Nucleus accumbens (tissue), 56 donors: ENCODE results near the gene COL27A1.

Source experiments
- DNase-seq, 56 donors: peaks; one replicate each; lab custom pipeline; 2025; lab: John Stamatoyannopoulos, UW

COL27A1 gene

DNA sequence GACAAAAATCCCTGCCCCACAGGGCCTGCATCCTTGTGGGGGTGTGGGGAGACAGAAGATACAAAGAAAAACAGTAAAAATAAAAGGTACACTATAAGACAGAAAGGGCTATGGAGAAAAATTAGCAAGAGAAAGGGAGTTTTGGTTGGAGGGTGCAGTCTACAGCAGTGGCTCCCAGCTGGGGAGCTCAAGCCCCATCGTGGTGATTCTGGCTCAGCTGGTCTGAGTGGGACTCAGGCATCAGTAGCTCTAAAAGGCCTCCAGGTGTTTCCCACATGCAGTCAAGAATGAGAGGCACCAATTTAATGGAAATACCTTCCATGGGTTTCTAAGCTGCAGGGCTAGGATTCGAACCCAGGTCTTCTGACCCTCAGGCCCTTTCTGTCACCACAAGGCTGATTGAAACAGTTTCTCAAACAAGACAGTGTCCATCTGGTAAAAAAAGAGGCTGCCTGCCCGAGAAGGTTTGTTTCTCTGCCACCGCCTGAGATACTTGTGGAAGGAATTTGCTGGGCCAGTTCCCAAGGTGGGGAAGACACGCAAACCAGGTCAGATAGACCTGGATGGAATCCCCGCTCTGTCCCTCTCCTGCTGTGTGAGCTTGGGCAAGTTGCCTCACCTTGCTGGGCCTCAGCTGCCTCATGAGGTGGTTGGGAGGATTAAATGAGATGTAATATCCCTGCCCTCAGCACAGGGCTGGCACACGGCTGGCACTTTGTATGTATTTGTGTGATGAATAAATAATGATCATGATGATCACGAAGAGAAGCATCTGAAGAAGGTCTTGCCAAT is 43.1 kb downstream of the COL27A1 start:
- no peak for DNase-seq

DNA sequence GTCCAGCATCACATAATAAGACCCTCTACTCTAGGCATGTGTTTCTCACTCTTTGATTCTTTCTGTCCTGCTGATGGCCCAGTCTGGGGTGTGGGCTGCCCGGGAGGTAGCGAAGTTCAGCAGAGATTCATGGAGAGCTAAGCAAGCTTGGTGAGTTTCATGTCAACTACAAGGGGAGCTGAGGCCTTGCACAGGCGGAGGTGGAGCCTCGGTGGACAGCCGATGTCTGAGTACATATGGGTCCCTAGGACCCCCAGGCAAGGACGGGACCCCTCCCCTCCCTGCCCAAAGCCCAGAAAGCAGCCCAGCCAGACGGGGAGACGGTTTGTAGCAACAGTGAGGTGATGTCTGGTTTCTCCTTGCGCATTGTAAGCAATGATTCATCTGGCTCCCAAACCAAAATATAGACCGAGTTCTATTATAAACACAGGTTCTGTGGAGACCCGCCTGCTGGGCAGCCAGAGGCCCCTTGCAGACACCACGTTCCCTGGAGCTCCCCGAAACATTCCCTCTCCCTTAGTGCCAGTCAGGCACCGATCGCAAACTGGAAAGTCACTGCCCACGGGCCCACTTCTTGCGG is 45.5 kb downstream of the COL27A1 start:
- DNase-seq, result no peak

- no peak for DNase-seq
Observed at GRCh38 chr9:114202396-114202795, 47.1 kb downstream of the COL27A1 start.

GRCh38 chr9:114202849-114203248 is 47.5 kb downstream of the COL27A1 start:
- no peak for DNase-seq

DNA sequence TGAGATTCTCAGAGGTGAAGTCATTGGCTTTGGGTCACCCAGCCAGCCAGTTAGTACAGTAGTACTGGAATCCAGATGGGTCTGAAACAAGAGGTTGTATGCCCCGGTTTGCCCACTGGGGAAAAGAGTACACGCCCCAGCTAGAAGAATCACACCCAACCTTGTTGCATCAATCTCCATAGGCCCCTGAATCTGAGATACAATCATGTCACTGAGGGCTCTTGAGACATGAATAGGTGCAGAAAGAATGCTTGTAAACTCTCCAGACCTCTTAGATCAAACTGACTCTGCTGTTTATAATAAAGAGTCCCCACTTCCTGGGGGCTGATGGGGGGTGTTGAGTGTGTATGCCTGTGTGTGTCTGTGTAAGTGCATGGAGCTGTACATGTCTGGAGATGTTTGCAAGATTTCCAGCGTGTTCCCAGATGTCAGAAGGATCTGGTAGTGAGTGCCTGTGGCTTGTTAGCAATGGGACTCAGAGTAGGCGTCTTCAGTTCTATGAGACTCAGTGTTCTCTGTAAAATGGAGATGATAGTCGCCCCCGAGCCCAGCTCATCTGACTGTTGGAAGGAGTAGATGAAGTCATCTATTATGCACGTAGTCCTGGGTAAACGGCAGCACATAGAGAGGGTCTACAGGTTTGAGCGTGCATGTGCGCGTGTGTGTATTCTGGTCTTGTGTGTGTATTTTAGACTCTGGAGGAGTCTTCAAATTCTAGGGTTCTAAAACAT is 48.2 kb downstream of the COL27A1 start:
- peak in 23 of 56 donors; percentile 4 to 71 (median 30) for DNase-seq

DNA sequence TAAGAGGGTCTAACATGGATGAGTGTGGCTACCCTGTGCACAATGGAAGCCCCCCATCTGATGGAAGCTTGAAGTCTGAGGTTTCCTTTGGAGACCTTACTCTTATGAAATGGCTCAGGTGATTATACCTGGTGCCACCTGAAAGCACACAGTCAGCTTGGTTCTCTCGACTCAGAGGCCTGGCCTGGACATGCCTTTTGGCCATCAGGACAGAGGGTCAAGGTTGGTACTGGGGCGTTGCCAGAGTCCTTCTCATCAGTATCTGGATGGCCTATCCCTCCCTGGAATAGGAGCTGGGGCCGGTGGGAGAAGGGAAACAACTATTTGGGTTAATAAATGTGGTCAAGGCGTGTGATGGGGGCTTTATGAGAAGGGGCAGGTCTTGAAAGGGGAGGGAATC is 48.9 kb downstream of the COL27A1 start:
- DNase-seq, result no peak

- DNase-seq, result peak in 52 of 56 donors; percentile 4 to 82 (median 48)
Observed at GRCh38 chr9:114205171-114206015, 50.1 kb downstream of the COL27A1 start.

GRCh38 chr9:114206221-114206789 is 51.0 kb downstream of the COL27A1 start:
- peak in 1 of 56 donors; percentile 10 for DNase-seq

GRCh38 chr9:114207034-114207810 is 51.9 kb downstream of the COL27A1 start:
- peak in 5 of 56 donors; percentile 11 to 25 (median 14) for DNase-seq

DNA sequence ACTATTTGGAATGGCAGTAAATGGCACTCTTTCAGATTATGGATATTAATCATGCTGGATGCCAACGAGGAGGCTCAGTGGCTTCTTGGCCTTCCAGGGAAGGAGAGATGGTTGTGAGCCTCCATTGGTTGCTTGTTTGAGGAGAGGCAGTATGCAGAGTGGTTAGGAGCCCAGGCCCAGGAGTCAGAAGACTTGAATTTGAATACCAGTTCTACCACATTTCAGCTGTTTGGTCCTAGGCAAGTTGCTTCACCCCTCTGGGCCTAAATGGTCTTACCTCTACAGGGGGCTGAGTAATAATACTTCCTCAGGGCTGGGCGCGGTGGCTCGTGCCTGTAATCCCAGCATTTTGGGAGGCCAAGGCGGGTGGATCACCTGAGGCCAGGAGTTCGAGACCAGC is 52.5 kb downstream of the COL27A1 start:
- no peak for DNase-seq

DNA sequence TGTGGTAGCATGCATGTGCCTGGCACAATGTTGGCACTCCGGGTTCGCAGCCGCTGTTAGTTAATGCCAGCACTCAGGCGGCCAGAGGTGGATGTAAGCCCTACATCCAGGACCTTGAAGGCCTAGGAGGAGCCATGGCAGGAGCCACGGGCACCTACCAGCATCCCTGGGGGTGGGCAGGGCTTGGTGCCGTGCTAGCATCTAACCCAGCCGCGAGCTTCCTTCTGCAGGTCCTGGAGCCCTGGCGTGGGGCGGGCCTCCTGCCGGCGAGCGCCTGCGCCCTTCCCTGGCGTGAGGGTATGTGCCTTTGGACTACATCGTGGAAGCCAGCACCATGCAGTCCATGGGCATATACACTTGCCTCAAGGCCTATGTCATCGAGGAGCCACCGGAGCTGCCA is 53.8 kb downstream of the COL27A1 start:
- no peak for DNase-seq

- DNase-seq, result no peak
Observed at GRCh38 chr9:114210136-114210535, 54.8 kb downstream of the COL27A1 start.

DNA sequence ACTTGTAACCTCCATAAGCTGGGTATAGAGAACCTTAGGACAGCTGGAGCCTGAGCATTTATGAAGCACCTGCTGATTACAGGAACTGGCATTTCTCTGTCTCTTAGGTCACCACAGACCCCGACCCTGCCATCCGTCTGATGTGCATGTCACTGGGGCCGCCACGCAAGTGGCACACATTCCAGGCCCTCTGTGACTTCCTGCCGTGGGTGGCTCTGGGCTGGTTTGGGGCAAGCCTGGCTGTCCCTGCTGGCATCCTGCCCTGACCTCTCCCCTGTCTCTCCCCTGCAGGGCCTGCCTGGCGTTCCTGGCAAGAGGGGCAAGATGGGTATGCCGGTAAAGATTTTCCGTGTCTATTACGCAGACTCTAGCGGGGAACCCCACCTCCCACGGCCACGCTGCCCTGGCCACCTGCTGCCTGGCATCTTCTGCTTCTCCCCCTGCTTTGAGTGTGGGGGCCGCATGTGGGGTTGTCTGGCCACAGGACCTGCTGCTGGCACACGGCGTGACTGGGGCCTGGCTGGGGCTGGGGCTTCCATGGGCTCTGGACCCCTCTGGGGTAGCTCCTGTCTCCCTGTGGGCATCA is 55.4 kb downstream of the COL27A1 start:
- no peak for DNase-seq

- no peak for DNase-seq
Observed at GRCh38 chr9:114212826-114213225, 57.5 kb downstream of the COL27A1 start.

DNA sequence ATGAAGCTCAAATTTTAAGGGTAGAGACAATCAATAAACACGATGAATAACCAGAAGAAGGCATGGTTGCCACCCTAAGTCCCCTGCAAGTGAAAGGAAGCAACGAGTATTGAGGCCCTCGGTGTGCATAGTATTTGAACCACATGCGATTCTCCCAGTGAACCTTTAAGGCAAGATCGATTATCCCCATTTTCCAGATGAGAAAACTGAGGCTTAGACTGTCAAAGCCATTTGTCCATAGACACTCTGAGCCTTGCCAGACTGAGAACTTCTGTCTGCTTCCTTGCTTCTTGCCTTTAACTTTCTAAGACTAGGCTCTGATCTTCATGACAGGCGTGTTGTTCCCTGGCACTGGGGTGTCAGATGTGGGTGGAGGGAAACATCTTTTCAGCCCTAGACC is 58.2 kb downstream of the COL27A1 start:
- DNase-seq, result no peak

GRCh38 chr9:114214181-114214580 is 58.8 kb downstream of the COL27A1 start:
- DNase-seq, result no peak

DNA sequence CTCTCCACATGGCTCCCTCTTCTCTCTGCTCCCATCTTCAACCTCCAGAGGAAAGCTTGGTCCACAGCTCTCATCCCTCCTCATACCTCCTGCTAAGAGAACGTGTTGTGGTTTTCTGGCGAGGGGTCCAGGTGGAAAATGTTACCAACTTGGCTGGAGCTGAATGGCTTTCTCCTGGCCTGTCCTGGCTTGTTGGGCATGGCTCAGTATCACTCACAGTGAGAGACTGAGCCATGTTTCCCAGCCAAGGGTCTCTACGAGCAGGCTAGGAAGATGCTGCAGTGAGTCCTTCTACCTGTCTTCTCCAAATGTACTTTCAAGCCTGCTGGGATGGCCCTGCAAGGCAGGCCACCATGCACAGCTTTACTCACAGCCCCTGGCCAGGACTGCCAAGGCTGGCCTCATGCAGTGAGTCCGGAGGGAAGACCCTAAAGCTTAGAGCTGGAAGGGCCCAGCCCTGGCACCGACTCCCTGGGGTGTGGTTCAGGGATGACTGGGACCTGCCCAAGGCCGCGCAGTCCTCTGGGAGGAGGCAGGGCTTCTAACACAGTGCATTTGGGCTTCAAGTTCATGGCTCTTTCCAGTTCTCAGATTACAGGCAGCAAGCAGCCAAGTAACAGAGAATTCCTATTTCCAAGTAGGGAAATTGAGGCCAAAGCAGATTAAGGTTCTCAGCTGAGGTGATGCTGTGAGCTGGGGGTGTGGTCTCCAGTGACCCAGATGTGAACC is 59.5 kb downstream of the COL27A1 start:
- no peak for DNase-seq

GRCh38 chr9:114216081-114216480 is 60.7 kb downstream of the COL27A1 start:
- peak in 36 of 56 donors; percentile 5 to 75 (median 22) for DNase-seq
